SH-SY5Y (cell line): ENCODE measurements around the gene RNF121.

Source experiments
- GATA2 ChIP-seq: IDR thresholded peaks from 2 replicates; pipeline ENCODE4 v1.6.1; 2011; ENCODE audit warnings: mild to moderate bottlenecking, low read depth, low read length
- GATA3 ChIP-seq: IDR thresholded peaks from 2 replicates; pipeline ENCODE4 v1.6.1; 2011; ENCODE audit warnings: low read depth, mild to moderate bottlenecking, low read length, moderate library complexity

GRCh38 chr11:71994786-71995185 is 65.9 kb downstream of the RNF121 start:
- no peak for TF ChIP-seq GATA2
- TF ChIP-seq GATA3, result no peak
